Measurements from ENCODE around the gene PACSIN2.

- TF ChIP-seq CTCF (IDR thresholded peaks at IDR 0.05) (no peak), POLR2AphosphoS5 (IDR thresholded peaks at IDR 0.05) (no peak), POLR2A (IDR thresholded peaks at IDR 0.05) (no peak), EP300 (IDR thresholded peaks at IDR 0.05) (no peak)
Observed at GRCh38 chr22:42977569-42977968, 37.4 kb downstream of the PACSIN2 start.
